HuH-7 (cell line): Measurements from ENCODE around the gene PPP2R3B.
"Not testable (repeated sequence)": the region's sequence is repeated elsewhere in the genome, so short reads cannot be mapped to it uniquely, and the experiment has no call there.

Experiments used
- DNase-seq: peaks from one replicate; pipeline ENCODE4 v3.0.0; 2011; ENCODE audit warnings: low spot score

The PPP2R3B gene

GRCh38 chrX:386768-387575 is at the start of gene PPP2R3B:
PPP2R3B (minus strand) TSS chrX:386907; CDS start chrX:386691, 216 bp downstream.
- peak; percentile 95 for DNase-seq

- DNase-seq, result no peak
Observed at GRCh38 chrX:435536-436122, 48.9 kb upstream of the PPP2R3B start.

- DNase-seq, result no peak
Observed at GRCh38 chrX:434946-435345, 48.2 kb upstream of the PPP2R3B start.

- no peak for DNase-seq
Observed at GRCh38 chrX:433771-434170, 47.1 kb upstream of the PPP2R3B start.

- DNase-seq, result not testable (repeated sequence)
Observed at GRCh38 chrX:432666-433065, 46.0 kb upstream of the PPP2R3B start.

- no peak for DNase-seq
Observed at GRCh38 chrX:431492-432111, 44.9 kb upstream of the PPP2R3B start.

- DNase-seq, result no peak
Observed at GRCh38 chrX:431056-431455, 44.3 kb upstream of the PPP2R3B start.

- DNase-seq, result no peak
Observed at GRCh38 chrX:429266-429825, 42.6 kb upstream of the PPP2R3B start.

GRCh38 chrX:427812-428725 is 41.4 kb upstream of the PPP2R3B start:
- DNase-seq, result peak; percentile 28

- no peak for DNase-seq
Observed at GRCh38 chrX:426881-427280, 40.2 kb upstream of the PPP2R3B start.

- no peak for DNase-seq
Observed at GRCh38 chrX:425056-425455, 38.3 kb upstream of the PPP2R3B start.

- DNase-seq, result no peak
Observed at GRCh38 chrX:421646-422391, 35.1 kb upstream of the PPP2R3B start.

GRCh38 chrX:420496-421223 is 34.0 kb upstream of the PPP2R3B start:
- DNase-seq, result no peak

GRCh38 chrX:418927-419729 is 32.4 kb upstream of the PPP2R3B start:
- no peak for DNase-seq

- not testable (repeated sequence) for DNase-seq
Observed at GRCh38 chrX:415498-415897, 28.8 kb upstream of the PPP2R3B start.

- DNase-seq, result no peak
Observed at GRCh38 chrX:413322-414201, 26.9 kb upstream of the PPP2R3B start.

GRCh38 chrX:410296-410695 is 23.6 kb upstream of the PPP2R3B start:
- DNase-seq, result no peak

GRCh38 chrX:405149-405548 is 18.4 kb upstream of the PPP2R3B start:
- DNase-seq, result no peak

- DNase-seq, result no peak
Observed at GRCh38 chrX:404656-405055, 17.9 kb upstream of the PPP2R3B start.
